Retinal pigment epithelial cell (primary cell): Measurements from ENCODE around the gene MRPL34.

ENCODE experiments used
- DNase-seq: peaks from one replicate; pipeline ENCODE4 v3.0.0-alpha.2; 2010; ENCODE audit warnings: low read depth
- H3K4me3 ChIP-seq: 2 replicates; pipeline ENCODE4 v1.5.1; 2011; ENCODE audit warnings: mild to moderate bottlenecking, low read length, control low read depth, moderate library complexity
- CTCF ChIP-seq: conservative IDR thresholded peaks from 2 replicates; pipeline ENCODE4 v1.5.1; 2011; ENCODE audit warnings: low read depth, low read length, control low read depth, inconsistent platforms

Gene MRPL34

GRCh38 chr19:17325881-17326594, 20.4 kb downstream of the MRPL34 start:
- no peak for TF ChIP-seq CTCF
- no peak overlapping the region for H3K4me3 ChIP-seq
- DNase-seq = no peak

GRCh38 chr19:17326595-17326966, 20.9 kb downstream of the MRPL34 start:
- no peak for TF ChIP-seq CTCF
- no peak overlapping the region for H3K4me3 ChIP-seq
- no peak for DNase-seq

- no peak overlapping the region for H3K4me3 ChIP-seq
- DNase-seq = no peak
- TF ChIP-seq CTCF = no peak
These were observed 21.5 kb downstream of the MRPL34 start for GRCh38 chr19:17327068-17327653.

- TF ChIP-seq CTCF = peak; percentile 20
- peak overlapping the region; percentile 38 for H3K4me3 ChIP-seq
- DNase-seq = no peak
These were observed 22.2 kb downstream of the MRPL34 start for GRCh38 chr19:17327654-17328516.

GRCh38 chr19:17328517-17329365, 23.1 kb downstream of the MRPL34 start:
- DNase-seq = no peak
- H3K4me3 ChIP-seq = peak overlapping the region; percentile 38
- TF ChIP-seq CTCF = no peak

GRCh38 chr19:17329366-17330261, 23.9 kb downstream of the MRPL34 start:
- no peak for DNase-seq
- no peak overlapping the region for H3K4me3 ChIP-seq
- no peak for TF ChIP-seq CTCF
